DOHH2 (cell line): ENCODE results near the gene SLC9B2.

Source experiments
- CTCF ChIP-seq: fragments of 200-600 bp; sonication (generic); IDR thresholded peaks from one replicate; pipeline ENCODE4 v1.5.1; 2014; ENCODE audit warnings: antibody characterized with exemption, mild to moderate bottlenecking, low read depth, low read length; ENCODE audit not compliant: poor library complexity, severe bottlenecking
- EZH2phosphoT487 ChIP-seq: fragments of 200-600 bp; sonication (generic); IDR thresholded peaks from 2 replicates; pipeline ENCODE4 v1.6.1; 2017; ENCODE audit warnings: borderline replicate concordance, mild to moderate bottlenecking, antibody characterized with exemption, low read length, moderate library complexity, mixed read lengths

- no peak for TF ChIP-seq CTCF
- TF ChIP-seq EZH2phosphoT487: no peak
These were observed 74.0 kb downstream of the SLC9B2 start for GRCh38 chr4:103002551-103002950.
